ENCODE results near the gene MIAT. TPM values are rescaled to one million over a fixed set of nuclear protein-coding genes. Genes with fewer than 3 reads are reported as not detected.

MIAT gene
- 2.1 and 10.2 TPM in 2 replicates for total RNA-seq
- polyA plus RNA-seq, result 1.6 and 1.9 TPM in 2 replicates
- polyA plus RNA-seq (2012), result 1.4 and 1.9 TPM in 2 replicates
- 0.43 and 0.63 TPM in 2 replicates for polyA minus RNA-seq (ENCODE audit: low replicate concordance)

DNA sequence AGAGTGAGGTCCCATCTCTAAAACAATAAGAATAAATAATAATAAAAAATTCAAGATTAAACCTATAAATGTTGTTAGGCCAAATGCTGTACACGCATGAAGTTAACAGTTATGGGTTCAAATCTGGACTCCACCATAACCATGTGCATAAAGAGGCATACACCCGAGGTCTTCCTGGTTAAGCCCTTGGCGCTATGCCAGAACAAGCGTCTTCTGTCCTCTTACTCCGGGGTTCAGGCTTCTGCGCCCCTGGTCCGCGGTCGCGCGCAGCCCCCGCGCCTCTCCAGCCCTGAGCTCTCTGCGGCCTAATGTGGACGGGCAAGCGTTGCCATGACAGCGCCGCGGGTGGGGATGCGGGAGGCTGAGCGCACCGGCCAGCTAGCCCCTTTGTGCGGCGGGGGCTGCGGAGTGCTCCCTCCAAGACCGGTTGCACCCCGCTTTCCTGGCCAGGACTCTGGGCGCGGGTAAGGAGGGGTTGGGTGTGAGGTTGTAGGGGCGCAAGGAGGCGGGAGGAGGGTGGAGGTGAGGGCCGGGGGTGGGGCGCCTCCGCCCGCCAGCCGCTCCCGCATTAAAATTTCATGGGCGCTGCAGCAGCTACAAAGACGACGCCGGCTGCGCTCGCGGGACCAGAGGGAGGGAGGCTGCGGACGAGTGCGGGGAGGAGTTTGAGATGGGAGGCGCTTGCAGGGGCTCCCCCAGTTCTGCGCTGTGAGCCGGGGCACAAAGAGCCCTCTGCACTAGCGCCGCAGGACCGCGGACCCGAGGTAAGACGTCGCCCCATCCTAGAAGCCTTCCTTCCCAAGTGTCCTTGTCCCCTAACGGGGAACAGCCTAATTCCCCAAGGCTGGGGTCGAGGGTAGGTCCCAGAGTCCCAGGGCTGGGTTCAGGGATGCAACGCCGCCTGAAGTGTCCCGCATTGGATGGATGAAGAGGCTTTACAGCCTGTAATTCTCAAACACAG is at the start of gene MIAT:
Gene MIAT (plus strand): TSS at position 698 of the 961 bp plus-strand sequence.
- Histone ChIP-seq H3K9ac (ENCODE audit: insufficient read depth, low read length) (peak within 1 kb of the TSS; percentile 8), H3K27ac (ENCODE audit: insufficient read depth, low read length) (no peak within 1 kb of the TSS), H3K27me3 (ENCODE audit: control insufficient read depth, insufficient read depth, low read length) (peaks cover 29% of the 10 kb centered on the region), H4K20me1 (ENCODE audit: control insufficient read depth, extremely low read depth, insufficient read depth, low read length) (no peaks in the 10 kb centered on the region), H3K79me2 (ENCODE audit: control insufficient read depth, insufficient read depth, low read length) (no peaks in the 10 kb centered on the region), H2AFZ (ENCODE audit: low read length) (peak within 1 kb of the TSS; percentile 63), H3K4me3 (replicated peaks in 1 of 4; ENCODE audit: control extremely low read depth in 1 of 4, insufficient read depth in 1 of 4, low read depth in 3 of 4, low read length in 4 of 4) (peak within 1 kb of the TSS; percentile 40 to 71 (median 48)), H3K36me3 (ENCODE audit: control insufficient read depth, insufficient read depth, low read length) (no peaks in the 10 kb centered on the region), H3K4me1 (ENCODE audit: control insufficient read depth, extremely low read depth, insufficient read depth, low read length) (peaks cover 12% of the 10 kb centered on the region), H3K4me2 (ENCODE audit: extremely low read depth, insufficient read depth, low read length) (peak within 1 kb of the TSS; percentile 87), H3K9me3 (ENCODE audit: control insufficient read depth, insufficient read depth, low read depth, low read length) (no peaks in the 10 kb centered on the region)
- TF ChIP-seq EZH2 (IDR thresholded peaks at IDR 0.05; ENCODE audit: low read length, missing control alignments), result peak; percentile 81
- TF ChIP-seq, protein P1, sequence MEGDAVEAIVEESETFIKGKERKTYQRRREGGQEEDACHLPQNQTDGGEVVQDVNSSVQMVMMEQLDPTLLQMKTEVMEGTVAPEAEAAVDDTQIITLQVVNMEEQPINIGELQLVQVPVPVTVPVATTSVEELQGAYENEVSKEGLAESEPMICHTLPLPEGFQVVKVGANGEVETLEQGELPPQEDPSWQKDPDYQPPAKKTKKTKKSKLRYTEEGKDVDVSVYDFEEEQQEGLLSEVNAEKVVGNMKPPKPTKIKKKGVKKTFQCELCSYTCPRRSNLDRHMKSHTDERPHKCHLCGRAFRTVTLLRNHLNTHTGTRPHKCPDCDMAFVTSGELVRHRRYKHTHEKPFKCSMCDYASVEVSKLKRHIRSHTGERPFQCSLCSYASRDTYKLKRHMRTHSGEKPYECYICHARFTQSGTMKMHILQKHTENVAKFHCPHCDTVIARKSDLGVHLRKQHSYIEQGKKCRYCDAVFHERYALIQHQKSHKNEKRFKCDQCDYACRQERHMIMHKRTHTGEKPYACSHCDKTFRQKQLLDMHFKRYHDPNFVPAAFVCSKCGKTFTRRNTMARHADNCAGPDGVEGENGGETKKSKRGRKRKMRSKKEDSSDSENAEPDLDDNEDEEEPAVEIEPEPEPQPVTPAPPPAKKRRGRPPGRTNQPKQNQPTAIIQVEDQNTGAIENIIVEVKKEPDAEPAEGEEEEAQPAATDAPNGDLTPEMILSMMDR (conservative IDR thresholded peaks at IDR 0.05 in 1 of 2, IDR thresholded peaks at IDR 0.05 in 1 of 2; ENCODE audit: low read depth in 1 of 2, low read length in 2 of 2), result no peak
- DNase-seq (ENCODE audit: low read depth in 2 of 2), result peak in 1 of 2 donors; percentile 48

DNA sequence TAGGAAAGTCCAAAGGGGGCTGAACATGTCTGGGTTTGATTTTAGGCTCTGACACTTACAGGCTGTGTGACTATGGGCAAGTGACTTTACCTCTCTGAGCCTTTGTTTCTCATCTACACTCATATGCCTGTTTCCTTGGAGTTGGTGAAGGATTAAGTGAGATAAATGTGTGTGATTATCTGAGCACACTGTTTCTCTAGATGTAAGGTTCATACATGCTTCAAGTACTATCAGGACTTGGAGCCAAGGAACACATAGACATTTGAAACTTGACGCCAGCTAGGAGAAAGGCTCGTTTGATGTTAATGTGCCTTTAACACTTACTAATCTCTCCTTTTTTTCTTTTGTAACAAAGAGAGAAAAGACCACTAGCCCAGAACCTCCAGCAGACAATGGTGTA is 49.3 kb upstream of the MIAT start:
- Histone ChIP-seq H3K79me2 (ENCODE audit: control insufficient read depth, insufficient read depth, low read length) (no peaks in the 10 kb centered on the region), H2AFZ (ENCODE audit: low read length) (no peak overlapping the region), H3K27ac (ENCODE audit: insufficient read depth, low read length) (no peak overlapping the region), H3K27me3 (ENCODE audit: control insufficient read depth, insufficient read depth, low read length) (no peaks in the 10 kb centered on the region), H3K4me3 (replicated peaks in 1 of 4; ENCODE audit: control extremely low read depth in 1 of 4, insufficient read depth in 1 of 4, low read depth in 3 of 4, low read length in 4 of 4) (no peak overlapping the region), H3K36me3 (ENCODE audit: control insufficient read depth, insufficient read depth, low read length) (no peaks in the 10 kb centered on the region), H4K20me1 (ENCODE audit: control insufficient read depth, extremely low read depth, insufficient read depth, low read length) (no peaks in the 10 kb centered on the region), H3K4me1 (ENCODE audit: control insufficient read depth, extremely low read depth, insufficient read depth, low read length) (peaks cover 10% of the 10 kb centered on the region), H3K9ac (ENCODE audit: insufficient read depth, low read length) (no peak overlapping the region), H3K9me3 (ENCODE audit: control insufficient read depth, insufficient read depth, low read depth, low read length) (no peaks in the 10 kb centered on the region), H3K4me2 (ENCODE audit: extremely low read depth, insufficient read depth, low read length) (no peak overlapping the region)
- no peak for TF ChIP-seq EZH2 (IDR thresholded peaks at IDR 0.05; ENCODE audit: low read length, missing control alignments)
- TF ChIP-seq, protein P1 (conservative IDR thresholded peaks at IDR 0.05 in 1 of 2, IDR thresholded peaks at IDR 0.05 in 1 of 2; ENCODE audit: low read depth in 1 of 2, low read length in 2 of 2), result no peak
- peak in 1 of 2 donors; percentile 56 for DNase-seq (ENCODE audit: low read depth in 2 of 2)

DNA sequence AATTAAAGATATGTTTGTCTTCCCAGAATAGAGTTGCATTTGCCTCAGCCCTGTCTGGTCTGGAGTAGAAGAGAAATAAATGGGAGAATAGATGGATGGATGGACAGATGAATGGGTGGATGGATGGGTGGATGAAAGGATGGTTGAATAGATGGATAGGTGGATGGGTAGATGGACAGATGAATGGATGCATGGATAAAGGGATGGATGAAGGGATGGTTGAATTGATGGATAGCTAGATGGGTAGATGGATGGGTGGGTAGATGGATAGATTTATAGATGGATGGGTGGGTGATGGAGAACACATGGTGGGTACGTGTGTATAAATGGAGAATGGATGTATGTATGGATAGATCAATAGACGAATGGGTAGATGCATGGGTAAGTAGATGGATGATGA is 48.1 kb upstream of the MIAT start:
- H3K79me2 ChIP-seq (ENCODE audit: control insufficient read depth, insufficient read depth, low read length), result no peaks in the 10 kb centered on the region
- H2AFZ ChIP-seq (ENCODE audit: low read length), result no peak overlapping the region
- DNase-seq (ENCODE audit: low read depth in 2 of 2), result no peak
- no peaks in the 10 kb centered on the region for H4K20me1 ChIP-seq (ENCODE audit: control insufficient read depth, extremely low read depth, insufficient read depth, low read length)
- no peak overlapping the region for H3K27ac ChIP-seq (ENCODE audit: insufficient read depth, low read length)
- H3K4me1 ChIP-seq (ENCODE audit: control insufficient read depth, extremely low read depth, insufficient read depth, low read length), result peaks cover 10% of the 10 kb centered on the region
- H3K9me3 ChIP-seq (ENCODE audit: control insufficient read depth, insufficient read depth, low read depth, low read length), result no peaks in the 10 kb centered on the region
- H3K36me3 ChIP-seq (ENCODE audit: control insufficient read depth, insufficient read depth, low read length), result no peaks in the 10 kb centered on the region
- H3K27me3 ChIP-seq (ENCODE audit: control insufficient read depth, insufficient read depth, low read length), result no peaks in the 10 kb centered on the region
- H3K9ac ChIP-seq (ENCODE audit: insufficient read depth, low read length), result no peak overlapping the region
- no peak overlapping the region for H3K4me2 ChIP-seq (ENCODE audit: extremely low read depth, insufficient read depth, low read length)
- TF ChIP-seq, protein P1 (conservative IDR thresholded peaks at IDR 0.05 in 1 of 2, IDR thresholded peaks at IDR 0.05 in 1 of 2; ENCODE audit: low read depth in 1 of 2, low read length in 2 of 2), result no peak
- TF ChIP-seq EZH2 (IDR thresholded peaks at IDR 0.05; ENCODE audit: low read length, missing control alignments), result no peak
- H3K4me3 ChIP-seq (replicated peaks in 1 of 4; ENCODE audit: control extremely low read depth in 1 of 4, insufficient read depth in 1 of 4, low read depth in 3 of 4, low read length in 4 of 4), result no peak overlapping the region
